GM12864 (cell line): ENCODE results near the gene NOB1.

Experiments
- DNase-seq: peaks from one replicate; pipeline ENCODE4 v3.0.0-alpha.2; 2011; ENCODE audit warnings: low read depth
- H3K4me3 ChIP-seq: 2 replicates; pipeline ENCODE4 v1.5.1; 2011; ENCODE audit warnings: mild to moderate bottlenecking, low read depth, low read length, control low read depth
- CTCF ChIP-seq: IDR thresholded peaks from 2 replicates; pipeline ENCODE4 v1.5.1; 2011; ENCODE audit warnings: low read depth, mild to moderate bottlenecking, moderate library complexity, low read length, control low read depth, inconsistent platforms; ENCODE audit errors: missing control alignments

The NOB1 gene

GRCh38 chr16:69727916-69728270 lies 26.8 kb downstream of the NOB1 start:
- DNase-seq, result no peak
- no peak overlapping the region for H3K4me3 ChIP-seq
- TF ChIP-seq CTCF, result no peak

- TF ChIP-seq CTCF, result no peak
- peak; percentile 83 for DNase-seq
- peak within 1 kb of the TSS; percentile 71 for H3K4me3 ChIP-seq
These were observed 28.2 kb downstream of the NOB1 start, which contains the start of gene NQO1 for GRCh38 chr16:69726313-69727060. TSS of gene NQO1 (minus strand) at chr16:69726560. CDS start at chr16:69726439, 121 bp downstream.

- peak overlapping the region; percentile 71 for H3K4me3 ChIP-seq
- no peak for TF ChIP-seq CTCF
- DNase-seq, result no peak
These were observed 29.0 kb downstream of the NOB1 start for GRCh38 chr16:69725480-69726312.

- no peak for DNase-seq
- no peak for TF ChIP-seq CTCF
- no peak overlapping the region for H3K4me3 ChIP-seq
These were observed 29.7 kb downstream of the NOB1 start for GRCh38 chr16:69724981-69725479.

GRCh38 chr16:69724414-69724873 lies 30.3 kb downstream of the NOB1 start:
- TF ChIP-seq CTCF, result no peak
- no peak overlapping the region for H3K4me3 ChIP-seq
- DNase-seq, result no peak

GRCh38 chr16:69721441-69721957 lies 33.2 kb downstream of the NOB1 start:
- H3K4me3 ChIP-seq, result no peak overlapping the region
- TF ChIP-seq CTCF, result no peak
- no peak for DNase-seq
